HepG2 (cell line): ENCODE data around the gene RETREG2. TPM values are rescaled to one million over a fixed set of nuclear protein-coding genes. Genes with fewer than 3 reads are reported as not detected.

ENCODE experiments used
- BHLHE40 ChIP-seq: IDR thresholded peaks from 2 replicates; pipeline ENCODE4 v1.6.1; 2011; ENCODE audit warnings: low read length, improper control_type of control experiment
- HNRNPK ChIP-seq: fragments of 200-400 bp; formaldehyde crosslinking; IDR thresholded peaks from 2 replicates; pipeline ENCODE4 v1.6.1; 2018; ENCODE audit warnings: low read length, low read depth, moderate library complexity, mild to moderate bottlenecking; ENCODE audit not compliant: poor library complexity, severe bottlenecking
- KDM4B ChIP-seq: sonication (generic); formaldehyde crosslinking; IDR thresholded peaks from 2 replicates; pipeline ENCODE4 v1.4.0; 2020; ENCODE audit warnings: missing genetic modification reagents
- LCORL ChIP-seq, 2 experiments: fragments of 450-650 bp in 1 of 2; sonication (generic) in 1 of 2; formaldehyde crosslinking in 1 of 2; IDR thresholded peaks; 2 replicates each; pipeline versions ENCODE4 v1.5.0 to v1.6.1; 2017 to 2020; ENCODE audit warnings: antibody characterized with exemption in 1 of 2, missing genetic modification reagents in 1 of 2
- MAFK ChIP-seq, 2 experiments: IDR thresholded peaks in 1 of 2; conservative IDR thresholded peaks in 1 of 2; 2 replicates each; pipeline ENCODE4 v1.6.1; 2011; ENCODE audit warnings: improper control_type of control experiment in 2 of 2, low read length in 2 of 2
- PCBP1 ChIP-seq: fragments of 200-400 bp; formaldehyde crosslinking; IDR thresholded peaks from 2 replicates; pipeline ENCODE4 v1.6.1; 2017; ENCODE audit warnings: mild to moderate bottlenecking, low read depth, low read length, borderline replicate concordance
- RBM39 ChIP-seq: fragments of 200-400 bp; formaldehyde crosslinking; IDR thresholded peaks from one replicate; pipeline ENCODE4 v1.6.1; 2018; ENCODE audit warnings: antibody characterized with exemption, mild to moderate bottlenecking, low read depth, low read length; ENCODE audit not compliant: poor library complexity, severe bottlenecking
- STAT6 ChIP-seq: sonication (generic); formaldehyde crosslinking; IDR thresholded peaks from 2 replicates; pipeline ENCODE4 v1.4.0; 2020; ENCODE audit warnings: missing genetic modification reagents, mild to moderate bottlenecking, borderline replicate concordance
- U2AF1 ChIP-seq: fragments of 200-400 bp; formaldehyde crosslinking; optimal IDR thresholded peaks from 2 replicates; pipeline ENCODE3; 2017; ENCODE audit warnings: mild to moderate bottlenecking, low read depth, low read length
- ZBTB20 ChIP-seq: sonication (generic); formaldehyde crosslinking; IDR thresholded peaks from 2 replicates; pipeline ENCODE4 v1.8.1; 2023; ENCODE audit warnings: missing genetic modification reagents, low read depth, mild to moderate bottlenecking, borderline replicate concordance
- ZBTB34 ChIP-seq: sonication (generic); formaldehyde crosslinking; IDR thresholded peaks from 2 replicates; pipeline ENCODE4 v1.8.0; 2022; ENCODE audit warnings: mild to moderate bottlenecking, missing genetic modification reagents
- ZKSCAN5 ChIP-seq: sonication (generic); formaldehyde crosslinking; IDR thresholded peaks from 2 replicates; pipeline ENCODE4 v1.5.1; 2020; ENCODE audit warnings: mild to moderate bottlenecking, missing genetic modification reagents
- ZNF446 ChIP-seq: sonication (generic); formaldehyde crosslinking; IDR thresholded peaks from 2 replicates; pipeline ENCODE4 v1.5.0; 2020; ENCODE audit warnings: mild to moderate bottlenecking, missing genetic modification reagents
- ZNF639 ChIP-seq: conservative IDR thresholded peaks from 2 replicates; pipeline ENCODE4 v1.6.1; 2018; ENCODE audit warnings: missing genetic modification reagents
- ZSCAN5A ChIP-seq: sonication (generic); formaldehyde crosslinking; IDR thresholded peaks from 2 replicates; pipeline ENCODE4 v1.8.0; 2022; ENCODE audit warnings: mild to moderate bottlenecking, missing genetic modification reagents, borderline replicate concordance
- ZUFSP ChIP-seq: sonication (generic); formaldehyde crosslinking; IDR thresholded peaks from 2 replicates; pipeline ENCODE4 v1.9.0; 2021; ENCODE audit warnings: missing genetic modification reagents, mild to moderate bottlenecking, borderline replicate concordance
- polyA plus RNA-seq, 8 experiments: library from polyadenylated mRNA; depleted of rRNA in 3 of 8; stranded (reverse) in 7 of 8; unstranded in 1 of 8; fragments of >200 nt; fragmentation: Illumina TruSeq in 4 of 8; extraction: Trizol in 4 of 8; gene quantifications; 2 replicates each; pipeline versions ENCODE4 v1.2.1 to v1.2.3, GENCODE V29; 2011 to 2016; ENCODE audit warnings: low read depth in 4 of 8, missing spikeins in 1 of 8, mixed read lengths in 1 of 8; ENCODE audit not compliant: insufficient read depth in 1 of 8
- total RNA-seq, 5 experiments: library from RNA; depleted of rRNA; stranded (reverse); fragments of >200 nt; fragmentation: Illumina TruSeq; extraction: Trizol; gene quantifications; 2 replicates each; pipeline ENCODE4 v1.2.3, GENCODE V29; 2016; ENCODE audit warnings: low read depth in 1 of 5

Gene RETREG2
- total and polyA plus RNA-seq, 2 of the 13 experiments (the other 11 are each of a cell fraction or from before 2014, with no cell fraction given): 86.0 to 134 TPM

- TF ChIP-seq ZSCAN5A: peak; percentile 98
- no peak for TF ChIP-seq STAT6 (CRISPR knock-in tag)
- TF ChIP-seq KDM4B (CRISPR knock-in tag): peak; percentile 35; the same call in 1 of the 2 replicates
- peak; percentile 68 for TF ChIP-seq ZNF639
- TF ChIP-seq HNRNPK: peak; percentile 82
- TF ChIP-seq LCORL (IDR thresholded peaks at IDR 0.05): no peak
- TF ChIP-seq LCORL (CRISPR knock-in tag; IDR thresholded peaks at IDR 0.05): peak; percentile 62; the same call in 1 of the 2 replicates
- peak; percentile 98 for TF ChIP-seq BHLHE40
- no peak for TF ChIP-seq RBM39
- peak; percentile 97; the same call in 1 of the 2 replicates for TF ChIP-seq ZNF446 (CRISPR knock-in tag)
- TF ChIP-seq ZUFSP (CRISPR knock-in tag): no peak
- peak; percentile 92 for TF ChIP-seq ZBTB20 (CRISPR knock-in tag)
- no peak for TF ChIP-seq MAFK (conservative IDR thresholded peaks at IDR 0.05 in 1 of 2, IDR thresholded peaks at IDR 0.05 in 1 of 2; ENCODE audit: low read length in 2 of 2)
- TF ChIP-seq PCBP1: 0 out of 2 replicates have a peak, but pooled peaks have one; percentile 49
- no peak for TF ChIP-seq ZKSCAN5 (CRISPR knock-in tag)
- peak; percentile 94; the same call in 1 of the 2 replicates for TF ChIP-seq ZBTB34 (CRISPR knock-in tag)
- peak; percentile 40 for TF ChIP-seq U2AF1
These were observed 40.9 kb downstream of the RETREG2 start, which contains the start of gene ABCB6 (continued) for GRCh38 chr2:219218732-219219701.
